Upper lobe of left lung (tissue), 4 donors: Measurements from ENCODE around the gene ACSM2B.

Experiments
- EP300 ChIP-seq, 4 donors: sonication (generic); formaldehyde crosslinking; IDR thresholded peaks; one replicate each; pipeline ENCODE4 v1.5.1; 2017; ENCODE audit warnings: antibody characterized with exemption in 4 of 4, control low read depth in 2 of 4
- POLR2A ChIP-seq, 4 donors: fragments of 450-650 bp; IDR thresholded peaks; one replicate each; pipeline ENCODE4 v1.5.1; 2016 to 2017; ENCODE audit warnings: antibody characterized with exemption in 4 of 4, mild to moderate bottlenecking in 2 of 4
- POLR2AphosphoS5 ChIP-seq, 2 donors: sonication (generic); formaldehyde crosslinking; IDR thresholded peaks; one replicate each; pipeline ENCODE4 v1.5.1; 2017; ENCODE audit warnings: antibody characterized with exemption in 2 of 2
- TF ChIP-seq, protein P1 (sequence below), 6 experiments: fragments of 450-650 bp in 4 of 6; fragments of 200-600 bp in 2 of 6; sonication (generic) in 2 of 6; IDR thresholded peaks; one replicate each; pipeline ENCODE4 v1.5.1; 2016 to 2019; ENCODE audit warnings: antibody characterized with exemption in 6 of 6

DNA sequence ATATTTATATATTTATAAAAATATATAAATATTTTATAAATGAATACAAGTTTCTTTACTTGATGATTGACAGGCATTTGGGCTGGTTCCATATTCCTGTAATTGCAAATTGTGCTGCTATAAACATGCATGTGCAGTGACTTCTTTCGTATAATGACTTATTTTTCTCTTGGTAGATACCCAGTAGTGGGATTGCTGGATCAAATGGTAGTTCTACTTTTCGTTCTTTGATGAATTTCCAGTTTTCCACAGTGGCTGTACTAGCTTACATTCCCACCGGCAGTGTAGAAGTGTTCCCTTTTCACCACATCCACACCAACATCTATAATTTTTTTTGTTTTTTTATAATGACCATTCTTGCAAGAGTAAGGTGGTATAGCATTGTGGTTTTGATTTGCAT is 7.8 kb downstream of the ACSM2B start:
- TF ChIP-seq POLR2AphosphoS5 (IDR thresholded peaks at IDR 0.05), result no peak
- TF ChIP-seq, protein P1, sequence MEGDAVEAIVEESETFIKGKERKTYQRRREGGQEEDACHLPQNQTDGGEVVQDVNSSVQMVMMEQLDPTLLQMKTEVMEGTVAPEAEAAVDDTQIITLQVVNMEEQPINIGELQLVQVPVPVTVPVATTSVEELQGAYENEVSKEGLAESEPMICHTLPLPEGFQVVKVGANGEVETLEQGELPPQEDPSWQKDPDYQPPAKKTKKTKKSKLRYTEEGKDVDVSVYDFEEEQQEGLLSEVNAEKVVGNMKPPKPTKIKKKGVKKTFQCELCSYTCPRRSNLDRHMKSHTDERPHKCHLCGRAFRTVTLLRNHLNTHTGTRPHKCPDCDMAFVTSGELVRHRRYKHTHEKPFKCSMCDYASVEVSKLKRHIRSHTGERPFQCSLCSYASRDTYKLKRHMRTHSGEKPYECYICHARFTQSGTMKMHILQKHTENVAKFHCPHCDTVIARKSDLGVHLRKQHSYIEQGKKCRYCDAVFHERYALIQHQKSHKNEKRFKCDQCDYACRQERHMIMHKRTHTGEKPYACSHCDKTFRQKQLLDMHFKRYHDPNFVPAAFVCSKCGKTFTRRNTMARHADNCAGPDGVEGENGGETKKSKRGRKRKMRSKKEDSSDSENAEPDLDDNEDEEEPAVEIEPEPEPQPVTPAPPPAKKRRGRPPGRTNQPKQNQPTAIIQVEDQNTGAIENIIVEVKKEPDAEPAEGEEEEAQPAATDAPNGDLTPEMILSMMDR (IDR thresholded peaks at IDR 0.05), result no peak
- no peak for TF ChIP-seq POLR2A (IDR thresholded peaks at IDR 0.05)
- no peak for TF ChIP-seq EP300 (IDR thresholded peaks at IDR 0.05)
